ENCODE measurements around the gene MANF. TPM values are rescaled to one million over a fixed set of nuclear protein-coding genes. Genes with fewer than 3 reads are reported as not detected.

Gene MANF
- total and polyA plus RNA-seq, 2 of the 4 experiments (the other 2 are of a cell fraction): 65.4 to 122 TPM

Other genes with a start within 250 kb of the MANF start
- 17.2 and 17.4 TPM in 2 replicates for gene RBM15B, start 6.0 kb downstream of the MANF start, total RNA-seq (2012; rRNA removed)
- gene RBM15B, start 6.0 kb downstream of the MANF start, polyA plus RNA-seq (2012; rRNA removed): 15.0 and 16.2 TPM in 2 replicates
- 18.1 and 18.6 TPM in 2 replicates for gene DCAF1, start 114.7 kb downstream of the MANF start, total RNA-seq (2012; rRNA removed)
- gene DCAF1, start 114.7 kb downstream of the MANF start, polyA plus RNA-seq (2012; rRNA removed): 6.2 and 7.7 TPM in 2 replicates
- gene RAD54L2, start 153.4 kb downstream of the MANF start, total RNA-seq (2012; rRNA removed): 22.2 and 24.2 TPM in 2 replicates
- gene RAD54L2, start 153.4 kb downstream of the MANF start, polyA plus RNA-seq (2012; rRNA removed): 6.8 and 6.9 TPM in 2 replicates

All from IMR-90 (cell line).